GM21526 (cell line): Measurements from ENCODE around the gene GOLGB1.
"Not testable (repeated sequence)": the region's sequence is repeated elsewhere in the genome, so short reads cannot be mapped to it uniquely, and the experiment has no call there.

Source experiments
- ATAC-seq: cut with Tn5 transposase; IDR thresholded peaks from one replicate; pipeline ENCODE4 v1.9.1; 2021; ENCODE audit warnings: moderate library complexity; ENCODE audit not compliant: unreplicated experiment, low FRiP score

Gene GOLGB1

GRCh38 chr3:121749276-121750086 is at the start of gene GOLGB1:
Gene GOLGB1, minus strand, starts transcription at chr3:121749741. Its CDS starts 18,770 bp downstream, at chr3:121730971.
- ATAC-seq = peak; percentile 96

- no peak for ATAC-seq
Measured at GRCh38 chr3:121796970-121797369, 47.4 kb upstream of the GOLGB1 start.

GRCh38 chr3:121794264-121794983 is 44.9 kb upstream of the GOLGB1 start:
- ATAC-seq = no peak

GRCh38 chr3:121793078-121793477 is 43.5 kb upstream of the GOLGB1 start:
- no peak for ATAC-seq

- ATAC-seq = no peak
Measured at GRCh38 chr3:121786485-121786884, 36.9 kb upstream of the GOLGB1 start.

- ATAC-seq = not testable (repeated sequence)
Measured at GRCh38 chr3:121782784-121783183, 33.2 kb upstream of the GOLGB1 start.

- ATAC-seq = no peak
Measured at GRCh38 chr3:121781611-121782010, 32.1 kb upstream of the GOLGB1 start.

GRCh38 chr3:121775095-121775494 is 25.6 kb upstream of the GOLGB1 start:
- not testable (repeated sequence) for ATAC-seq

- no peak for ATAC-seq
Measured at GRCh38 chr3:121769246-121769645, 19.7 kb upstream of the GOLGB1 start.

GRCh38 chr3:121768452-121768851 is 18.9 kb upstream of the GOLGB1 start:
- ATAC-seq = no peak

- ATAC-seq = no peak
Measured at GRCh38 chr3:121759541-121760202, 10.1 kb upstream of the GOLGB1 start.

GRCh38 chr3:121758727-121759450 is 9.3 kb upstream of the GOLGB1 start:
- no peak for ATAC-seq

GRCh38 chr3:121757812-121758545 is 8.4 kb upstream of the GOLGB1 start:
- ATAC-seq = no peak

- no peak for ATAC-seq
Measured at GRCh38 chr3:121757087-121757811, 7.7 kb upstream of the GOLGB1 start.

GRCh38 chr3:121752772-121753171 is 3.2 kb upstream of the GOLGB1 start:
- ATAC-seq = no peak

- no peak for ATAC-seq
Measured at GRCh38 chr3:121752261-121752660, 2.7 kb upstream of the GOLGB1 start.

GRCh38 chr3:121750087-121750415 is 510 bp upstream of the GOLGB1 start:
- ATAC-seq = no peak

GRCh38 chr3:121748680-121749275 is 763 bp downstream of the GOLGB1 start:
- ATAC-seq = peak; percentile 25

- no peak for ATAC-seq
Measured at GRCh38 chr3:121747976-121748375, 1.6 kb downstream of the GOLGB1 start.
